GM12874 (cell line): Measurements from ENCODE around the gene CREB3L1.

ENCODE experiments used
- TF ChIP-seq, protein P1 (sequence below): IDR thresholded peaks from 2 replicates; pipeline ENCODE4 v1.5.1; 2011; ENCODE audit warnings: low read depth, mild to moderate bottlenecking, control low read depth, low read length, moderate library complexity; ENCODE audit not compliant: insufficient read depth

CREB3L1 gene

DNA sequence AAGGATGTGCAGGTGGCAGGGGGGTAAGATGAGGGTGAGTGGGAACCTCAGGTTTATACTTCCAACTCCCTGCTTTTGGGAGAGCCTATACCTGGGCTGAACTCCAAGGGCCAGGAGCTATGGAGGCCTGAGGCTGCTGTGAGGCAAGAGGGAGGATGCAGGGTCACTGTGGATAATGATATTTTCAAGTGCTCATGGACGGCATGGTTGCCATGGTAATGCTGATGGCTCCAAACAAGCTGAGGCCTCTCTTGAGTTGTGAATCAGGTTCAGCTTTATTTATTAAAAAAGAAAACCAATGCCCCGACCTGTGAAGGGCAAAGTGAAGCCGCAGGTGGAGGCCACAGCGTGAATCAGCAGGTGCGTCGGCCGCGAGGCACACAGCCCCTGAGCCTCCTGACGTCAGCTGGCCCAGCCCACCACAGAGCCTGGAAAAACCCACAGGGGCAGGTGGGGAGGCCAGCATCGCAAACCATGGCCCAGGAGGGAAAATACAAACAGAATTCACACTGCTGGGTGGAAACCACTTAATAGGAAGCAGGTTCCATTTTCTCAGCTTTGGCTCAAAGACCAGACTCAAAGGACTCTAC lies 17.4 kb upstream of the CREB3L1 start:
- TF ChIP-seq, protein P1, sequence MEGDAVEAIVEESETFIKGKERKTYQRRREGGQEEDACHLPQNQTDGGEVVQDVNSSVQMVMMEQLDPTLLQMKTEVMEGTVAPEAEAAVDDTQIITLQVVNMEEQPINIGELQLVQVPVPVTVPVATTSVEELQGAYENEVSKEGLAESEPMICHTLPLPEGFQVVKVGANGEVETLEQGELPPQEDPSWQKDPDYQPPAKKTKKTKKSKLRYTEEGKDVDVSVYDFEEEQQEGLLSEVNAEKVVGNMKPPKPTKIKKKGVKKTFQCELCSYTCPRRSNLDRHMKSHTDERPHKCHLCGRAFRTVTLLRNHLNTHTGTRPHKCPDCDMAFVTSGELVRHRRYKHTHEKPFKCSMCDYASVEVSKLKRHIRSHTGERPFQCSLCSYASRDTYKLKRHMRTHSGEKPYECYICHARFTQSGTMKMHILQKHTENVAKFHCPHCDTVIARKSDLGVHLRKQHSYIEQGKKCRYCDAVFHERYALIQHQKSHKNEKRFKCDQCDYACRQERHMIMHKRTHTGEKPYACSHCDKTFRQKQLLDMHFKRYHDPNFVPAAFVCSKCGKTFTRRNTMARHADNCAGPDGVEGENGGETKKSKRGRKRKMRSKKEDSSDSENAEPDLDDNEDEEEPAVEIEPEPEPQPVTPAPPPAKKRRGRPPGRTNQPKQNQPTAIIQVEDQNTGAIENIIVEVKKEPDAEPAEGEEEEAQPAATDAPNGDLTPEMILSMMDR: no peak

DNA sequence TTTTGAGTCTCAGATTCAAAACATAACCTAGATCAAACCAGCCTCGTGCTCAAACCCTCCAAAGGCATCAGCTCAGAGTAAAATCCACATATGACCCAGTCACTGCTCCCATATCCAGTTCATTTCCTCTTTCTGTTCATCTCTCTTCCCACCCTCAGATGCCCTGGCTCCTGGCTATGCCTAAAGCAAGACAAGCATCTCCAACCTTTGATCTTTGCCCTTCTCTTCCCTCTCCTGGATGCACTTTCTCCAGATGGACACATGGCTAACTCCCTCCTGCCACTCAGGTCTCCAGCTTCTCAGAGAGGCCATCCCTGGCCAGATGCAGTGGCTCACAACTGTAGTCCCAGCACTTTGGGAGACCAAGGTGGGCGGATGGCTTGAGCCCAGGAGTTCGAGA lies 14.3 kb upstream of the CREB3L1 start:
- TF ChIP-seq, protein P1: no peak

DNA sequence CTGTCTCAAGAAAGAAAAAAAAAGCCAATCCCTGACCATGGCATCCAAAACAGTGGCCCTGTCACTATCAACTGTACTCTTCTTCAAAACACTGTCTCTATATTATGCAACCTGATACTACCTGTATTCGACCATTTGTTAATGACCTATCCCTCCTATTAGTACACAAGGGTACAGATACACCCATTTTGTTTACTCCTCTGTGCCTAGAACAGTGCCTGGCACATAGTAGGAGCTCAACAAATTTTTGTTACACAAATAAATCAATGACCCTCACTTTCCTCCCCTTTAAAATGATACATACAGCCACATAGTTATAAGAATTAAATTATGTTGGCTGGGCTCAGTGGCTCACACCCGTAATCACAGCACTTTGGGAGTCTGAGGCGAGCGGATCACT lies 13.4 kb upstream of the CREB3L1 start:
- TF ChIP-seq, protein P1: no peak

DNA sequence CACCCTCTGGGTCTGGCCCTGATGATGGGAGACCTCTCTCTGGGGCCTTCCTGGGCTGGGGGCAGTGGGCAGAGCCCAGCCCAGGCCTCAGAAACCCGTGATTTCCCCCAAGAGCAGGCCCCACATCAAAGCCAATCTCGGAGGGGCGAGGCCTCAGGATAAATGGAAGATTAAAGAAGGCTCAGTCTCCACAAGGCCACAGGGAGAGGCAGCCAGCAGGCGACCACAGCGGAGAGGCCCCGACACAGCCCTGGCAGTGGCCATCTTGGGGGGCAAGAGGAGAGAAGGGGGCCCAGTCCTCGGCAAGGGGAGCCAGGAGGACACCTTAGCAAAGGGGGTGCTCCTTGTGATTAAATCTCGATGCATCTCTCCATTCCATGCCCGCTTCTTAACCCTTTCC lies 12.5 kb upstream of the CREB3L1 start:
- TF ChIP-seq, protein P1: no peak

DNA sequence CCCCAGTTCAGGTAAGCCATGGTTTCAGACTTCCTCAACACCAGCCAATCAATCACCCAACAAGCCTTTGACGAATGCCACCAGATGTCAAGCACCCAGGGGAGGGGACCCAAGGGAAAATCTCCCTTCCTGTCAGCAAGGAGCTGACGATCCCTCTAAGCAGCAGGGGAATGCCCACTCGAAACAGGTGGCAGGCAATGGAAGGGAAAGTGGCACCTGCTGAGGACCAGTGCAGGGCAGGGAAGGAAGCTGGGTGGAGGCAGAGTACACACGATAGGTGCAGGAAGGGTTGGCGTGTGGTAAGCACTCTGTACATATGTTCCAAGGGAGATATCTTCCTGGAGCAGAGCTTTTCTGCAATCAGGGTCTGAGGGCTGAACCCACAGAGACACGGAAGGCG lies 11.7 kb upstream of the CREB3L1 start:
- TF ChIP-seq, protein P1: no peak

DNA sequence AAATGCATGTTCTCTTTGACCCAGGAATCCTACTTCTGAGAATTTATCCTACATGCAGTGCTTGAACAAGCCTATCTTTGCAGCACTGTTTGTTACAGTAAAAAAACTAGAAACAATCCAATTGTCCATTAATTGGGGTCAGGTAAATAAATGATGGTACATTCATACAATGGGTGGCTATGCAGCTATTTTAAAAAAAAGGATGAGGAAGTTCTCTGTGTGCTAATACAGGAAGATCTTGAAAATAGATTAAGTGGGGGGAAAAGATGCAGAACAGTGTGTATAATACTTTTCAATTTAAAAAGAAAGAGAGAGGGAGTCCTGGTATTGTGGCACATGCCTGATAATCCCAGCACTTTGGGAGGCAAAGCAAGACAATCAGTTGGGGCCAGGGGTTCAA lies 9.5 kb upstream of the CREB3L1 start:
- TF ChIP-seq, protein P1: no peak

DNA sequence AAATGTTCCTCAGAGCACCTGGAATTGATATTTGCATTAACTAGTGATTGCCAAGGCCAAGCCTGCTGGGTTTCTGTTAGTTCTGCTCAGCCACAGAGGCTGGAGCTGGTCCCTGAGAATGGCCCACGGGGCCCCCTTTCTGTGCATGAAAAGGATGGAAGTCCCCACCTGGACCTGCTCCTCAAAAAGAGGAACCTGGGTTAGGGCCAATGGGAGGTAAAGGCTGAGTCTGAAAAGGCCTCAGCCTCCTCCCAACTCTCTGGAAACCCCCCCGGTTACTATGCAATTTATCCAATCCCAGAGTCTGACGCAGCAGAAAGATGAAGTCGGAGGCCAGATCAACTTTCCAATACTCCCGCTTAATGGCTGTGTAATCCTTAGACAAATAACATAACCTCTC lies 6.8 kb upstream of the CREB3L1 start:
- TF ChIP-seq, protein P1: no peak
